Type B pancreatic cell (in vitro differentiated cells): ENCODE data around the gene TREX2. TPM values are rescaled to one million over a fixed set of nuclear protein-coding genes. Genes with fewer than 3 reads are reported as not detected.

Experiments
- DNase-seq: peaks from one replicate; pipeline ENCODE4 v3.0.0; 2021; ENCODE audit warnings: mixed read lengths; ENCODE audit not compliant: unreplicated experiment; ENCODE audit errors: extremely low spot score
- H3K27ac Mint-ChIP-seq: 2 replicates; pipeline ENCODE4 v1.8.0; 2021; ENCODE audit warnings: mild to moderate bottlenecking, mixed read lengths
- H3K27me3 Mint-ChIP-seq: 2 replicates; pipeline ENCODE4 v1.8.0; 2021; ENCODE audit warnings: mixed read lengths
- H3K36me3 Mint-ChIP-seq: 2 replicates; pipeline ENCODE4 v1.8.0; 2021; ENCODE audit warnings: mixed read lengths
- H3K4me1 Mint-ChIP-seq: one replicate; pipeline ENCODE4 v1.8.0; 2021; ENCODE audit warnings: mixed read lengths; ENCODE audit not compliant: unreplicated experiment
- H3K4me3 Mint-ChIP-seq: 2 replicates; pipeline ENCODE4 v1.8.0; 2021; ENCODE audit warnings: mild to moderate bottlenecking, mixed read lengths
- H3K9me3 Mint-ChIP-seq: 2 replicates; pipeline ENCODE4 v1.8.0; 2021; ENCODE audit warnings: mixed read lengths
- CTCF ChIP-seq: fragments of 200-600 bp; sonication (generic); conservative IDR thresholded peaks from 2 replicates; pipeline ENCODE4 v1.5.0; 2021; ENCODE audit warnings: antibody characterized with exemption, mild to moderate bottlenecking
- total RNA-seq: library from RNA; stranded (reverse); gene quantifications from 2 replicates; pipeline ENCODE4 v1.2.1, GENCODE V29; 2021; ENCODE audit warnings: low replicate concordance

Gene TREX2
- total RNA-seq, 1 donor from 2014 or later: 0.72 TPM

DNA sequence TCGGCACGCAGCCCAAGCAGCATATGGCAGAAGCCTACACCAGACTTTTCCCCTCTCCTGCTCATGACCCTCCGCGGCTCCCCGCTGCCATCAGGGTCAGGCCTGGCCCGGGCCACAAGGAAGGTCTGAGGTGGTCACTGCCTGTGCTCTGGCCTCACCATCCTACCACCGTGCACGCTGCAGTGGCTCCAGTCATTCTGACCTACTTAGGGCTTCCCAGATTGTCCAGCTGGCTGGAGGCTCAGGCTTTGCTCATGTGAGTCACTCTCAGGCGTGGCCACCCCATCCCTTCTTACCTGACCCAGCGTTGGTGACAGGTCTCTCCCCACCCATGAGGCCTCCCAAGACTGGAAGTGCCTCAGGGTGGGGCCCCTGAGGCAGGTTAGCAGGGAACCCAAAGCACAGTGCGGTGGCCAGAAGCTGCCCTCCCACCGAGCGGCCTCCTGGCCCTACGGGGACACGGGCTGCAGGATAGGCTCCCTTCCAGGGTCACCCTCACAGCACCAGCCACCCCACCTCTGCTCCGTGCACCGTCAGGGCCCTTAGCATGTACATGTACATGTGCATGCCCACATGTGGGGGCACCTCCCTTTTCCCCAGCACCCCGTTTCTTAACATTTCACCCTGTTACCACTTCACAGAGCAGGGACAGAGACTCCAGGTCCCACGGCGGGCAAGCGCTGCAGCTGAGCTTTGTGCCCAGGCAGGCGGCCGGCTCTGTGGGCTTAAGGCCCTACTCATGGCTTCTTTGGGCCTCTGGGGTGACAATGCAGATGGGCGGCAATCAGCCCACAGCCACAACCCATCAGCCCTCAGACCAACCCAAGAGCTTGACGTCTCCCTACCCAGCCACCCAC lies 2.2 kb downstream of the TREX2 start:
- H3K4me1 Mint-ChIP-seq: no peaks in the 10 kb centered on the region
- no peaks in the 10 kb centered on the region for H3K27me3 Mint-ChIP-seq
- TF ChIP-seq CTCF: no peak
- H3K27ac Mint-ChIP-seq: no peak overlapping the region
- H3K9me3 Mint-ChIP-seq: peaks cover 4% of the 10 kb centered on the region
- no peaks in the 10 kb centered on the region for H3K36me3 Mint-ChIP-seq
- no peak overlapping the region for H3K4me3 Mint-ChIP-seq
- no peak for DNase-seq

GRCh38 chrX:153442463-153442862 lies 3.4 kb downstream of the TREX2 start:
- Mint-ChIP-seq H3K9me3 (peaks cover 4% of the 10 kb centered on the region), H3K4me3 (no peak overlapping the region), H3K27me3 (peaks cover 3% of the 10 kb centered on the region), H3K27ac (no peak overlapping the region), H3K4me1 (no peaks in the 10 kb centered on the region), H3K36me3 (no peaks in the 10 kb centered on the region)
- DNase-seq: no peak
- TF ChIP-seq CTCF: no peak

- no peak overlapping the region for H3K27ac Mint-ChIP-seq
- no peak for TF ChIP-seq CTCF
- DNase-seq: no peak
- no peaks in the 10 kb centered on the region for H3K4me1 Mint-ChIP-seq
- peaks cover 4% of the 10 kb centered on the region for H3K9me3 Mint-ChIP-seq
- H3K36me3 Mint-ChIP-seq: no peaks in the 10 kb centered on the region
- peaks cover 3% of the 10 kb centered on the region for H3K27me3 Mint-ChIP-seq
- H3K4me3 Mint-ChIP-seq: no peak overlapping the region
These were observed 3.9 kb downstream of the TREX2 start for GRCh38 chrX:153441981-153442380.

DNA sequence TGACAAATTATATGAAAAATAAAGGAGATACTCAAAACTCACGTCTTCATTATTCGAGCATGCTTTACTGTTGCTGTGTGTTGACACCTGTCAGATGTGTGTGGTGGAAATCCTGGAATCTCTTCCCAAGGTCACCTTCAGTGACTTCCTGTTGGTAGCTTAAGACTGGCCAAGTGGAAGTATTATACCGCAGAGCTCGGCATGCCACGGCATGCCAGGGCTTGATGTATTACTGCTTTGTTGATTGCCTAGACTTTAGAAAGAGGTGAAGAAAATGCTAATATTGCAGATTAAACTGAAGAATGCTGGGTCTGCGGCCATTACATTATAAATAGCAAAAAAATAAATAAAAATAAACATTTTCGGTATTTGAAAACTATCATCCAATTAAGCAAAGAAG lies 4.6 kb downstream of the TREX2 start:
- Mint-ChIP-seq H3K27ac (no peak overlapping the region), H3K36me3 (no peaks in the 10 kb centered on the region), H3K9me3 (peaks cover 4% of the 10 kb centered on the region)

DNA sequence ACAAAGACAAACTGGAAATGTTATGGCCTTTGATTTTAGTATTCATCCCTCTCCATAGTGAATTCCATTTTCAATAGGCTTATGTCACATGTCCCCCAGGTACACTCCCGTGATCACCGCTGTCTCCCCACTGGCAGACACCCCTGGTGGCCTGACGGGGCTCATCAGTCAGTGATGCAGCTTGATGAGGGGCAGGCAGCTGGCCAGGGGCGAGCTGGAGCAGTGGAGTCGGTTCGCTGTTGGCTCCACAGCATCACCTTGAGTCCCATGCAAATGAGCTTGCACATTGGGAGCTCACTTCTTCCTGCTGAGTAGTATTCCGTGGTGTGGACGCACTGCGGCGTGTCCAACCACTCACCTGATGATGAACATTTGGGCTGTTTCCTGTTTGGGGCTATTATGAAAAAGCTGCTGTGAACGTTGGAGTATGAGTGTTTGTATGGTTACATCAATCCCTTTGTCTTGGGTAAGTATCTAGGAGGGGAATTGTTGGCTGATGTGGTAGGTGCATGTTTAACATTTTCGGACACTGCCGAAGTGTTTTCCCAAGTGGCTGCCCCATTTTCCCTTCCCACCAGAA lies 5.2 kb downstream of the TREX2 start:
- Mint-ChIP-seq H3K27me3 (peaks cover 3% of the 10 kb centered on the region), H3K4me3 (no peak overlapping the region), H3K36me3 (no peaks in the 10 kb centered on the region), H3K27ac (no peak overlapping the region), H3K4me1 (no peaks in the 10 kb centered on the region), H3K9me3 (peaks cover 4% of the 10 kb centered on the region)
- DNase-seq: no peak
- TF ChIP-seq CTCF: no peak

More for the DNA sequence above, 4.6 kb downstream of the TREX2 start:
- Mint-ChIP-seq H3K4me3 (no peak overlapping the region), H3K27me3 (peaks cover 3% of the 10 kb centered on the region), H3K4me1 (no peaks in the 10 kb centered on the region)
- no peak for TF ChIP-seq CTCF
- no peak for DNase-seq
